ENCODE measurements around the gene CASP14. TPM values are rescaled to one million over a fixed set of nuclear protein-coding genes. Genes with fewer than 3 reads are reported as not detected.

The CASP14 gene
- total and polyA plus RNA-seq, 10 of the 15 experiments (the other 5 are each of a cell fraction or from before 2014, with no cell fraction given): 0.06 to 0.40 (median 0.13) TPM; not detected in 2

GRCh38 chr19:15045506-15045905, 3.8 kb upstream of the CASP14 start:
- Histone ChIP-seq H2AFZ (ENCODE audit: control insufficient read depth, low read depth, low read length) (no peak overlapping the region), H3K4me3 (no peak overlapping the region), H3K36me3 (ENCODE audit: control insufficient read depth in 2 of 2, insufficient read depth in 2 of 2, low read length in 1 of 2) (no peaks in the 10 kb centered on the region), H3K79me2 (ENCODE audit: control insufficient read depth, insufficient read depth, low read length) (no peaks in the 10 kb centered on the region), H3K4me2 (ENCODE audit: control insufficient read depth, insufficient read depth) (no peak overlapping the region), H3K4me1 (ENCODE audit: control insufficient read depth, insufficient read depth, low read length) (no peaks in the 10 kb centered on the region), H3K27me3 (replicated peaks in 1 of 2; ENCODE audit: control insufficient read depth in 2 of 2, insufficient read depth in 2 of 2, low read length in 1 of 2) (no peaks in the 10 kb centered on the region), H3K9ac (ENCODE audit: control insufficient read depth, insufficient read depth, low read length) (no peak overlapping the region), H4K20me1 (ENCODE audit: control insufficient read depth, insufficient read depth) (no peaks in the 10 kb centered on the region), H3K9me3 (replicated peaks; ENCODE audit: control insufficient read depth, insufficient read depth, low read length) (no peaks in the 10 kb centered on the region), H3K27ac (ENCODE audit: control insufficient read depth, insufficient read depth) (no peak overlapping the region)
- ChIA-PET CTCF (no interaction called here), SMC1A (ENCODE audit: uncharacterized antibody, unreplicated experiment) (interaction anchor here (0.6 kb wide), 1 partner anchor 319 kb away, joined by 3 read pairs; no protein-coding TSS in a partner anchor), POLR2A (no interaction called here), RAD21 (ENCODE audit: unreplicated experiment) (no interaction called here)
- FAIRE-seq (no peak), ATAC-seq (no peak), DNase-seq (ENCODE audit: low read depth, low spot score) (no peak)
- 16% methylated on average over 3 of the region's 3 CpGs for WGBS (ENCODE audit: insufficient coverage, insufficient replicate concordance, low lambda C conversion rate, missing lambda C conversion rate)
- no TSS peak for BruUV-seq (replicated peaks)
- TF ChIP-seq RUNX3 (IDR thresholded peaks at IDR 0.05; ENCODE audit: low read length): no peak
- no peak for TF ChIP-seq CEBPZ (IDR thresholded peaks at IDR 0.05; ENCODE audit: low read depth, low read length)
- TF ChIP-seq TCF7 (IDR thresholded peaks at IDR 0.05; ENCODE audit: borderline replicate concordance): no peak
- TF ChIP-seq SUPT20H (IDR thresholded peaks at IDR 0.05; ENCODE audit: borderline replicate concordance, control insufficient read depth, low read depth, low read length): no peak
- no peak for TF ChIP-seq ASH2L (IDR thresholded peaks at IDR 0.05; ENCODE audit: borderline replicate concordance, low read depth)
- TF ChIP-seq TCF12 (IDR thresholded peaks at IDR 0.05; ENCODE audit: low read depth, low read length): no peak
- TF ChIP-seq TAF1 (IDR thresholded peaks at IDR 0.05; ENCODE audit: borderline replicate concordance, low read depth, low read length): no peak
- TF ChIP-seq, protein P1, sequence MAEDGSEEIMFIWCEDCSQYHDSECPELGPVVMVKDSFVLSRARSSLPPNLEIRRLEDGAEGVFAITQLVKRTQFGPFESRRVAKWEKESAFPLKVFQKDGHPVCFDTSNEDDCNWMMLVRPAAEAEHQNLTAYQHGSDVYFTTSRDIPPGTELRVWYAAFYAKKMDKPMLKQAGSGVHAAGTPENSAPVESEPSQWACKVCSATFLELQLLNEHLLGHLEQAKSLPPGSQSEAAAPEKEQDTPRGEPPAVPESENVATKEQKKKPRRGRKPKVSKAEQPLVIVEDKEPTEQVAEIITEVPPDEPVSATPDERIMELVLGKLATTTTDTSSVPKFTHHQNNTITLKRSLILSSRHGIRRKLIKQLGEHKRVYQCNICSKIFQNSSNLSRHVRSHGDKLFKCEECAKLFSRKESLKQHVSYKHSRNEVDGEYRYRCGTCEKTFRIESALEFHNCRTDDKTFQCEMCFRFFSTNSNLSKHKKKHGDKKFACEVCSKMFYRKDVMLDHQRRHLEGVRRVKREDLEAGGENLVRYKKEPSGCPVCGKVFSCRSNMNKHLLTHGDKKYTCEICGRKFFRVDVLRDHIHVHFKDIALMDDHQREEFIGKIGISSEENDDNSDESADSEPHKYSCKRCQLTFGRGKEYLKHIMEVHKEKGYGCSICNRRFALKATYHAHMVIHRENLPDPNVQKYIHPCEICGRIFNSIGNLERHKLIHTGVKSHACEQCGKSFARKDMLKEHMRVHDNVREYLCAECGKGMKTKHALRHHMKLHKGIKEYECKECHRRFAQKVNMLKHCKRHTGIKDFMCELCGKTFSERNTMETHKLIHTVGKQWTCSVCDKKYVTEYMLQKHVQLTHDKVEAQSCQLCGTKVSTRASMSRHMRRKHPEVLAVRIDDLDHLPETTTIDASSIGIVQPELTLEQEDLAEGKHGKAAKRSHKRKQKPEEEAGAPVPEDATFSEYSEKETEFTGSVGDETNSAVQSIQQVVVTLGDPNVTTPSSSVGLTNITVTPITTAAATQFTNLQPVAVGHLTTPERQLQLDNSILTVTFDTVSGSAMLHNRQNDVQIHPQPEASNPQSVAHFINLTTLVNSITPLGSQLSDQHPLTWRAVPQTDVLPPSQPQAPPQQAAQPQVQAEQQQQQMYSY (CRISPR knock-in tag; IDR thresholded peaks at IDR 0.05): no peak
- TF ChIP-seq, protein P2, sequence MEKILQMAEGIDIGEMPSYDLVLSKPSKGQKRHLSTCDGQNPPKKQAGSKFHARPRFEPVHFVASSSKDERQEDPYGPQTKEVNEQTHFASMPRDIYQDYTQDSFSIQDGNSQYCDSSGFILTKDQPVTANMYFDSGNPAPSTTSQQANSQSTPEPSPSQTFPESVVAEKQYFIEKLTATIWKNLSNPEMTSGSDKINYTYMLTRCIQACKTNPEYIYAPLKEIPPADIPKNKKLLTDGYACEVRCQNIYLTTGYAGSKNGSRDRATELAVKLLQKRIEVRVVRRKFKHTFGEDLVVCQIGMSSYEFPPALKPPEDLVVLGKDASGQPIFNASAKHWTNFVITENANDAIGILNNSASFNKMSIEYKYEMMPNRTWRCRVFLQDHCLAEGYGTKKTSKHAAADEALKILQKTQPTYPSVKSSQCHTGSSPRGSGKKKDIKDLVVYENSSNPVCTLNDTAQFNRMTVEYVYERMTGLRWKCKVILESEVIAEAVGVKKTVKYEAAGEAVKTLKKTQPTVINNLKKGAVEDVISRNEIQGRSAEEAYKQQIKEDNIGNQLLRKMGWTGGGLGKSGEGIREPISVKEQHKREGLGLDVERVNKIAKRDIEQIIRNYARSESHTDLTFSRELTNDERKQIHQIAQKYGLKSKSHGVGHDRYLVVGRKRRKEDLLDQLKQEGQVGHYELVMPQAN (conservative IDR thresholded peaks at IDR 0.05): no peak
- no peak for TF ChIP-seq CHD1 (IDR thresholded peaks at IDR 0.05; ENCODE audit: low read depth, low read length)
- in situ Hi-C loops (cut with MboI) (no loop called here), intact Hi-C loops (cut with micrococcal nuclease; ENCODE audit: unreplicated experiment) (no loop called here)

Measured in GM12878 (cell line).